Measurements from ENCODE around the gene MLNR. TPM values are rescaled to one million over a fixed set of nuclear protein-coding genes. Genes with fewer than 3 reads are reported as not detected.

Gene MLNR
- total and polyA plus RNA-seq, 11 donors: 0.50 to 0.75 TPM; not detected in 9

- ATAC-seq: peak; percentile 96 to 99 (median 98)
Measured at GRCh38 chr13:49247643-49248621, 27.8 kb downstream of the MLNR start, which contains the start of gene CDADC1. Gene CDADC1 (plus strand): TSS chr13:49247925. CDS start chr13:49248038, 113 bp downstream.

GRCh38 chr13:49248622-49249002, 28.5 kb downstream of the MLNR start:
- peak in 3 of 4 donors; percentile 1 to 21 (median 20) for ATAC-seq
- intact Hi-C loops (cut with DNase I): loop anchor here in 2 of 10 donors (5.0 to 10.0 kb wide), 2 partner anchors 194 to 274 kb away; partner anchors contain the start of genes CAB39L (in 1 of the 2), FNDC3A (in 1 of the 2) and SETDB2 (in 1 of the 2)
- TF ChIP-seq POLR2A (IDR thresholded peaks at IDR 0.05) (no peak), CTCF (IDR thresholded peaks at IDR 0.05) (no peak)

More at GRCh38 chr13:49247643-49248621, 27.8 kb downstream of the MLNR start, which contains the start of gene CDADC1:
- intact Hi-C loops (cut with DNase I): loop anchor here in 2 of 10 donors (5.0 to 10.0 kb wide), 2 partner anchors 194 to 273 kb away; partner anchors contain the start of genes CAB39L (in 1 of the 2), FNDC3A (in 1 of the 2) and SETDB2 (in 1 of the 2)
- Histone ChIP-seq H3K36me3 (peaks cover 0 to 31% (median 7%) of the 10 kb centered on the region in 9 donors), H3K4me3 (peak within 1 kb of the TSS; percentile 62 to 97 (median 84)), H3K27ac (peak within 1 kb of the TSS; percentile 74 to 93 (median 90)), H3K27me3 (no peaks in the 10 kb centered on the region), H3K9me3 (no peaks in the 10 kb centered on the region), H3K4me1 (peaks cover 0 to 40% (median 14%) of the 10 kb centered on the region in 12 donors)
- WGBS, 4 donors: 0 to 1% (median 0%) methylated on average over 53 to 56 of the region's 56 CpGs
- peak; percentile 97 to 99 (median 98) for DNase-seq
- TF ChIP-seq POLR2A (IDR thresholded peaks at IDR 0.05): peak in 1 of 2 donors; percentile 74
- peak in 1 of 12 donors; percentile 10 for TF ChIP-seq CTCF (IDR thresholded peaks at IDR 0.05)

GRCh38 chr13:49251326-49251725, 31.2 kb downstream of the MLNR start:
- Histone ChIP-seq H3K9me3 (no peaks in the 10 kb centered on the region), H3K36me3 (peaks cover 0 to 61% (median 26%) of the 10 kb centered on the region in 9 donors), H3K4me1 (peaks cover 0 to 46% (median 14%) of the 10 kb centered on the region in 12 donors), H3K4me3 (no peak overlapping the region), H3K27ac (no peak overlapping the region), H3K27me3 (no peaks in the 10 kb centered on the region)
- 76 to 83% (median 81%) methylated on average over 5 of the region's 5 CpGs for WGBS, 4 donors
- TF ChIP-seq CTCF (IDR thresholded peaks at IDR 0.05) (no peak), POLR2A (IDR thresholded peaks at IDR 0.05) (no peak)
- intact Hi-C loops (cut with DNase I): loop anchor here in 1 of 10 donors (10.0 kb wide), 1 partner anchor 147 kb away; no protein-coding TSS in a partner anchor
- DNase-seq (no peak), ATAC-seq (no peak)

More at GRCh38 chr13:49248622-49249002, 28.5 kb downstream of the MLNR start:
- DNase-seq: no peak
- Histone ChIP-seq H3K27me3 (no peaks in the 10 kb centered on the region), H3K4me1 (peaks cover 0 to 40% (median 14%) of the 10 kb centered on the region in 12 donors), H3K27ac (peak overlapping the region in 11 of 12 donors; percentile 74 to 93 (median 90)), H3K9me3 (no peaks in the 10 kb centered on the region), H3K36me3 (peaks cover 0 to 34% (median 7%) of the 10 kb centered on the region in 9 donors), H3K4me3 (peak overlapping the region; percentile 62 to 97 (median 84))
- 5 to 8% (median 6%) methylated on average over 6 of the region's 6 CpGs for WGBS, 4 donors

Data from heart left ventricle (tissue), 16 donors.